GM21528 (cell line): ENCODE measurements around the gene TNNT2.

Experiments
- ATAC-seq: cut with Tn5 transposase; IDR thresholded peaks from one replicate; pipeline ENCODE4 v1.9.1; 2021; ENCODE audit warnings: mild to moderate bottlenecking, moderate library complexity; ENCODE audit not compliant: unreplicated experiment, low FRiP score

The TNNT2 gene

DNA sequence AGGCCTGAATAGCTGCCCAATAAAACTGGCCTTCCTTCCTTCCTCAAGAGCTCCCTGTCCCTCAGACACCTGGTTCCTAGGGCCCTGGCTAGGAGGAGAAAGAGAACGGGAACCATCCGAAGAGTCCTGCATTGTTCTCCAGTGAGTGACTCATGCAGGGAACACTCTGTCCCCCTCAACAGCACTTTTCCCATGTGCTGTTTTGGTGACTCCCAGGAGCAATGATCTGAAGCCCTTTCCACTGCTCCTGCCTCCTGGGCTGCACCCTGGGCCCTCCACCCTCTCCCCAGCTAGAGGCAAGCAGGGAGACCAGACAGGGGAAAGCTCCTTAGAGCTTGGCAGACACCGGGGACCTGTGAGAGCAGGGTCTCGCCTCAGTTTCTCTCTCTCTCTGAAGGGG is 18.9 kb downstream of the TNNT2 start:
- ATAC-seq, result no peak

DNA sequence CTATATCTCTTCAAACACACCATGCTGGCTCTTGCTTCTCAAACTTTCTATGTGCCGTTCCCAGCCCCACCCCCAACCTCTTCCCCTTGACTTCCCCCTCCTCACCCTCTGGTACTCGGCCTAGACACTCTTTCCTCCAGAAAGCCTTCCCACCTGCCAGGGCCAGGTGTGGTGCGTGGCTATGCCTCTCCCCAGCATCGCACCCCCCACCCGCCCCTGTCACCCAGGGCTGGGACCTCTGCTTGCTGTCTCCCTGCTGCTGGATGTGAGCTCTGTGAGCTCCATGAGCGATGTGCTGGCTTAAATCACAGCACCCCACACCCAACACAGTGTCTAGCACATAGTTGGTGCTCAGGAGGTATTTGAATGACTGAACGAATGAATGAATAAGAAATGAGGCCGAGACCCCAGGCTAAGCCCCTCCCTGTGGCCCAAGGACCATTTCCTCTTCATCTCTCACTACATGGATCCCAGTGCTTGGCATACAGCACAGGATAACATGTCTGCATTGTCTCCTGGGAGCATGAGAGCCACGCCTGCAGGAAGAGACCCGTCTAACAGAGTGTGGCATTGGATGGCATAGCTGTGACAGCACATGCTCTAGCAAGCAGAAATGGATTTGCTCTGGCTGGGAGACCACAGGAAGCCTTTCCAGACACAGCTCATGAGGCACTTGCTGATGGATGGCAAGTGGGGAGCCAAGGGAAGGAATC is 19.7 kb downstream of the TNNT2 start:
- ATAC-seq, result no peak

DNA sequence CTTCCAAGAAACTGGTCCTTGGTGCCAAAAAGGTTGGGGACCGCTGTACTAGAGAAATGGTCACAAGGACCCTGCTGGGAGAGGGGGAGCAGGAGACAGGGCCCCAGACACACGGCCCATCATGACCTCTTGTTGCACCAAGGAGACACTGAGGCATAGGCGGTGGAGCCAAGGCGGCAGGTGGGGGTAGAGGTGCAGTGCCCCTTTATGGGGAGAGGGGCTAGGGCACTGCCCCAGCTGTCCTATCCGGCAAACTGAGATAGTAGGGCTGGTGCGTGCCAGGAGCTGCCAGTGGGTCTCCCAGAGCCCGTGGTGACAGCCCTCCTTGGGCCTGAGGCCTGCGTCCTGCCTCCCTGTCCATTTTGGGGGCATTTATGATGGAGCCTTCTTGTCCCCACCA is 20.3 kb downstream of the TNNT2 start:
- ATAC-seq, result no peak

- ATAC-seq, result no peak
Observed at GRCh38 chr1:201356701-201357100, 20.8 kb downstream of the TNNT2 start.

DNA sequence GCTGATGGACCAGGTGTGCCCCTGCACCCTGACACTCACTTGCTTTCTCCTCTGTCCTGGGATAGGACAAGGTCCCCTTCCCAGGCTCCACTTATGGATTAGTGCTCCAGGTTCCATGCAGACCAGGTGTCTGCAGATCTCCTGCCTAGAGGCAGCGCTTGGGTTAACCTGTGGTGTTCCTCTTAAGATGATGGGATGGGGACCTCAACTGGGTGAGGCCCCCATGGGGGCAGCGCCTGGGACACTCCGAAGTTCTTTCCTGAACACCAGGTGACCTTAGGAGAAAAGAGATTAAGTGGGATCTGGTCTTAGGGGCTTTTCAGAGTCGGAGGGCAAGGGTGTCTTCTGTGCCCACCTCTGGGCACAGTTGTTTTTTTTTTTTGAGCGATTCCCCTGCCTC is 21.2 kb downstream of the TNNT2 start:
- no peak for ATAC-seq

DNA sequence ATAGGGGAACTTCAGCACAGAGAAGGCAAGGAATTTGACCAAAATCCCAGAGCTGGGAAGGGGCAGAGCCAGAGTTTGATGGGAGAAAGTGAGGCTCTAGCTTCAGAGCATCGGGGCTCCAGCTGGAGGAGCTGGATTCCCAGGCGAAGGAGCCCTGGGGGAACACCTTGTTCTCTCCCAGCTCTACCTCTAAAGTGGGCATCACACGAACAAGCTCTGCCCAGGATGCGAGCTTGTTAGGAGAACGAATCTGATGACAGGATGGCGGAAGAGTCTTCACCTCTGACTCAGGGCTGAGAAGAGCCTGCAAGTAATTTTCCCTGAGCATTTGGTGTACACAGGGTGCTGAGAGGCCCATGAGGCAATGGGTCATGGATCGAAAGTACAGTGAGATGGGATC is 22.0 kb downstream of the TNNT2 start:
- no peak for ATAC-seq

DNA sequence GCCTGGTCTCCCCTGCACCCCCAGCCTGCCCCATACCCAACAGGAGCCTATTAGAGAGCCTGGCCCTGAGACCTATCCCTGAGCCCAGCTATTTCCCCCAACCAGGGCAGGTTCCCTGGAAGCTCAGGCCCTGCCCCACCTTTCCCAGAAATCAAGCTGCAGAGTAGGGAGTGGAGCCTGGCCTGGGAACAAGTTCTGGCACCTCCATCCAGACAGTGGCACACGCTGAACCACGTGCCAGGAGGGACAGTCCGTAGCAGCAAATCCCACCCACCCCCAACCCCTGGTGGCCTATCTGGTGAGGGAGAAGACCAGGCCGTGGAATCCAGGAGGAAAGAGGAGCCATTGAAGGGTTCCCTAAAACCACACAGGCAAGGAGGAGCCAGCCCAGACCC is 22.6 kb downstream of the TNNT2 start:
- ATAC-seq, result no peak

DNA sequence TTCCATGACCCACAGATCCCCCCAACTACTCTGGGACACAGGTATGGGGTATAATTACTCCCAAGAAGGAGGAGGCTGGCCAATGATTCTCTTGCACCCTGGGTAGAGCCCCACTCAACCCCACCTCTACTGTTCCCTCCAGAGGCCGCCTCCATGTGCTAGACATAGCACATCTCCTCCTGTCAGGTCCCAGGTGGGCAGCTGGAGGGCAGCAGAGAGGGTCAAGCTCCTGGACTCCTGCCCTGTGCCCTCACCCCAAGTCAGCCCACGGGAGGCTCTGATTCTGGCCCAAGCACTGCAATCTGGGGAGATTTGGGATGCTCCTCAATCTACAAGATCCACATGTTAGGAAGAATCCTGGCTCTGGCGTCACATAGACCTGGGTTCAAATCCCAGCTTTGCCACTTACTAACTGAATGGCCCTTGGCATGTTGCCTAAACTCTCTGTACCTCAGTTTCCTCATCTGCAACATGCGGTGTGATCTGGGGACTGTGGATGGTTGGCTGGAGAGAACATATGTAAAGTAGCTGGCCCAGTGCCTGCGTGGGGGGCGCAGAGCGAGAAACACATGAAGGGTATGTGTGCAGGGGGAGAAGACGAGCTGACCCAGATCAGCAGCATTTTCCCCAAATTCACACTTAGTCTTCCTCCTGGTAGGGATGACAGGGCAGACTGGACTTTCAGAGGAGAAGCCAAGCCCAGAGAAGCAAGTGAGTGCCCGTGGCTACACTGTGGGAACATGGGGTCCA is 23.2 kb downstream of the TNNT2 start:
- ATAC-seq, result no peak

DNA sequence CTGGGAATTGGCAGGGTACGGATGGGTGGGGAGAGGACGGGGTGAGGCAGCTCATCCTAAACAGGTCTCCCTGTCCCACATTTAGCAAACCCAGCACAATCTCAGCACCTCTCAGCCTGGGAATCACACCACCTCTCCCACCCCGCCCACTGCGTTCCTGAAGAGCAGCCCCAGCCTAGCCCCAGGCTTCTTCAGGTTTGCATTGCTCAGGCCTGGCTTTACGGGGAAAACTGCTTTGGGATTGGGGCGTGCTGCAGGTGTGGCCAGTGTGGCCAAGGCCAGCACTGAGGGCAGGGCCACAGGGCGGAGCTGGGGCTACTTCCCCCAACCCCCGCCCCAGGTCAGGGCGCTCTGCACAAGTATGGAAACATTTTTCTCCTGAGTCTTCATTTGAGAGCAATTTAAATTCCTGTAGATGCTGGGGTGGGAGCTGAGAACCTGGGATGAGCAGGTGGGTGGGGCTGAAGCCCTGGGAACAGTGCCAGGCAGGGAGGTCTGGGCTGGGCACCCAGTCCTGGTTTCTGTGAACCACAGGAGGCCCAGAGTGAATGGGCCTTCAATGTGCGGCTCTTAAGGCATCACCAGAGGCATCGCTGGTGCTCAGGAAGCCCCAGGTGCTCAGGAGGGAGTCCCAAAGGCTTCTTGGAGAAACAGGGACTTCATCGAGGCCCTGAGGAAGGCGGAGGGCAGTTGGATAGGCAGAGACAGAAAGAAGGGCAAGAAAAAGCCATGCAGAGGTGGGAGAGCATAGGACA is 24.1 kb downstream of the TNNT2 start:
- no peak for ATAC-seq

DNA sequence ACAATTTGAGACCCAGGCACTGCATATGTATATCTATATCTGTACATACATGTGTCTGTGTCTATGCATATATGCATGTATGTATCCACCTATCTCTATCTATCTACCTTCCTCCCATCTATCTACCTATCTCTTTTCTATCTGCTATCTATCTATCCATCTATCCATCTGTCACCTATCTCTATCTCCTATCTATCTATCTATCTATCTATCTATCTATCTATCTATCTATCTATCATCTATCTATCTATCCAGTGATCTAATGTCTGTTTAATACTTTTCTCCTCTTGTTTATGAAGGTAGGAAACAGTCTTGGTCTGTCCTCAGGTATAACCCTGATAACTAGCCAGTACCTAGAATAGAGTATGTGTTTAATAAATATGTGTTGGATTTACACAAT is 25.9 kb downstream of the TNNT2 start:
- no peak for ATAC-seq

DNA sequence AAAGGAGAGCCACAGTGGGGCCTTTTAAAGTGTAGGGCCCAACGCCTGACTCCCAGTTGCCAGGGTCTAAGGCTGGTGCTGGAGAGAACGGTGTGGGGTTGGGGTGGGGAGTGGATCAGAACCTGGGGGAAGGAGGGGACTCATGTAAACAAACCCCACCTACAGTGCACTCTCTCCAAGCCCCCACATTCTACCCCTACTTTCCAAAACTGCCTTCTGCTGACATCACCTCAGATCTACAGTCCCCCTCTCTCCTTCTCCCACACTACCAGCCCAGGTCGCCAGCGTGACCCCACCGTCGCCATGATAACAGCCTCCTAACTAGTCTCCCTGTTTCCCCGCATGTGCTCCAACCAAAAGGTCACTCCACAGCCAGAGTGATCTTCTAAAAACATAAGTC is 26.6 kb downstream of the TNNT2 start:
- no peak for ATAC-seq

DNA sequence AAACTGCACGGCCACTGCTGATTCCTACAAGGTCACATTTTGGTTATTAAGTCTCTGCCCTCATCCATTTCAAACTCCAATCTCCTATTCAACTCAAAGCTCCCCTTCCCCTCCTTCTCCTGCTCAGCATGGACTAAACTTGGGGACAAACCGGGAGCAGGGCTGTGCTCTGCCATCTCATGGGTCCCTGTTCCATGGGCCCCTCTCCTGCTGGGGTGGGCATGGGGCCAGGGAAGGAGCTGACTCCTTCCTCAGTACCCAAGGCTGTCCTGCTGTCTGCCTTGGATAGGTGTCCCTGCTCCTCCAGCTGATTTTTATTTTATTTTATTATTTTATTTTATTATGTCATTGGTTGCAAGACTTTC is 27.1 kb downstream of the TNNT2 start:
- ATAC-seq, result no peak

DNA sequence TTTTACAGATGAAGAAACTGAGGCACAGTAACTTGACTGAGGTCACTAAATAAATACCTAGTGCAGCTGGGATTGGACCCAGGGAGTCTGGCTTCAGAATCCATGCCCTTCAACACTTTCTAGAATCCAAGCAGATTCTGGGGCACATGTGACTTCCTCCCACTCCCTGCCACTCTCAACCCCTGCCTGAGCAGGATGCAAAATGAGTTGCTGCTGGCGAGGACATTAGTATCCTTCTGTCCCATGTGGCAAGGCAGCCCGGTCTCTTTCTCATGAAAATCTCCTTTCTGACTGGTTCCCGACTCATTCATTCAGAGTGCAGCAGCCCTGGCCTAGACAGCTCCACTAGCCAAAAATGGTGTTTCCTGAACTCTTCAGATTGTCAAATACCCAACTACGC is 28.4 kb downstream of the TNNT2 start:
- no peak for ATAC-seq

- ATAC-seq, result no peak
Observed at GRCh38 chr1:201348211-201348566, 29.3 kb downstream of the TNNT2 start.

DNA sequence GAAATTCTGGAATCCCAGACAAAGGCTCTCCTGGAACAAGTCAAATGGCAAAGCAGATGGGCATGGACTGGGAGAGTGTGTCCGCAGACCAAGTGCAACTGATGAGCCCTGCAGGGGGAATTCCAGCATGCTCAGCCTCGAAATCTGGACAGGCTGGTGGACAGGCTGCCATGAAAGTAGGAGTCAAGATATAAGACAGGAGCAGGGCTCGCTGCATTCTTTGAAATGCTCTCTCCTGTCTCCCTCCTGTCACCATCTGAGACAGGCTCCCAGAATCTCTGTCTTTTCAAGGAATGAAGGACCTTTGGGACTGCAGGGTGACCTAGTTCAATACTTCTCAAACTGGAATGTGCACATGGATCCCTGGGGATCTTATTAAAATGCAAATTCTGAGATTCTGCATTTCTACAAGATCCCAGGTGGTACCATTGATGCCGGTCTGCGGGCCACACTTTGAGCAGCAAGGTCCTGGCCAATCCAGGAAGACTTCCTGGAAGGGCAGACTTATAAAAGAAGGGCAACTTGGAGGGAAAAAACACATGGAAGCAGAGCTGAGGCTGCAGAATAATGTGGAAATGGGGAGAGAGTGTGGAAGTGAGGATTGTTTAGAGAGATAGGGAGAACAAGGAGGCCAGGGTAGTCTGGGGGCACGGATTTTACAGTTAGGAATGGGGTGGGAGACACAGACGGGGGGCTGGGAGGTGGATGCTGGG is 29.8 kb downstream of the TNNT2 start:
- no peak for ATAC-seq

DNA sequence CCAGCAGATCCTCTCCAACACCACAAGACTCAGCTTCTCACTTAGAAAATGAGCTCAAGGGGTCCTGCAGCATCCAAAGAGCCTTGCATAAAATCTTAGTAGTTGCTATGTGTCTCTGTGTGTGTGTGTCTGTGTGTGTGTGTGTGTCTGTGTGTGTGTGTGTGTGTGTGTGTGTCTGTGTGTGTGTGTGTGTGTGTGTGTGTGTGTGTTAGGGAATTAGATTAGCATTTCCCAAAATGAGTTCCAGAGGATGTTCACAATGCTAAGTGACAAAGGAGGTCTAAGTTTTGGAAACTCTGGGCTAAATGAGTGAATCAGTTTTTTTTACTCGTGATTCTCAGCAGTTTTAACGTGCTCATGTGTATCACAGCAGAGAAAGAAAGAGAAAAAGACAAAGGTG is 30.5 kb downstream of the TNNT2 start:
- ATAC-seq, result no peak

GRCh38 chr1:201346337-201346939 is 31.0 kb downstream of the TNNT2 start:
- ATAC-seq, result no peak

GRCh38 chr1:201345081-201345355 is 32.5 kb downstream of the TNNT2 start:
- ATAC-seq, result no peak

DNA sequence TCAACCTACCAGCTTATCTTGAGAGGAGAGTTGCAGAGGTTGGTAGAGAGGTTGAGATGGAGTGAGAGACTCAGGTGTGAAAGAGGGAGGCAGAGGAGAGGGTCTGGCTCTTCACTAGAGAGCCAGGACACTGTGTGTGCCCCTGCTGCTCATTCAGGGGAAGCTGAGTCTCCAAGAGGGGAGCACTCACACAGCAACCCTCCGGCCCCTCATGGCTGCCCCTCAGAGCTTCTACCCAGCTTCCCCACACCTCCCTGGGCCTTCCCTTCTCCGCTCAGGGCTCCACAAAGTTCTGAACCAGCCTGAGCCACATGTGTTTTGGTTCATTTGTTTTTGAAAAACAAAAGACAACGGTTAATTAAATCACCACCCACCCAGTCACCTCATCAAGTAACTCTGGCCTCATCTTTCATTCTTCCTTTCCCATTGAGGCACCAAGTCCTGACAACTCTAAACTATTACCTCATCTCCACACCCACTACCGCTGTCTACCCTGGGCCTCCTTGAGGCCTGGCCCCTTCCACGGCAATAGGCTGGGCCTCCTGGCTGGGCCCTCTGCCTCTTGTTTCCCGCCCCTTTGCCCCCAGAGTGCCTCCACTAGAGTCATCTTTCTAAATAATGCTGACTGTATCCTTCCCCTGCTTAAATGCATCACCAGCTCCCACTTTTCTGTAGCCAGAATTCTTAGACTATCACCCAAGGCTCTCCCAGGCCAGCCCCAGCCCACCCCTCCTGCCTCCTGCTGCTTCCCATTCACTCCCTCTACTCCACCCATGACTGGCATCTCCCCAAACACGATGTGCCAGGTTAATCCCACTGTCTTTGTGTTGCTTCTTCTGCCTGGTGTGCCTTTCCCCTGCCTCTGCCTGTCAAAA is 33.0 kb downstream of the TNNT2 start:
- no peak for ATAC-seq

DNA sequence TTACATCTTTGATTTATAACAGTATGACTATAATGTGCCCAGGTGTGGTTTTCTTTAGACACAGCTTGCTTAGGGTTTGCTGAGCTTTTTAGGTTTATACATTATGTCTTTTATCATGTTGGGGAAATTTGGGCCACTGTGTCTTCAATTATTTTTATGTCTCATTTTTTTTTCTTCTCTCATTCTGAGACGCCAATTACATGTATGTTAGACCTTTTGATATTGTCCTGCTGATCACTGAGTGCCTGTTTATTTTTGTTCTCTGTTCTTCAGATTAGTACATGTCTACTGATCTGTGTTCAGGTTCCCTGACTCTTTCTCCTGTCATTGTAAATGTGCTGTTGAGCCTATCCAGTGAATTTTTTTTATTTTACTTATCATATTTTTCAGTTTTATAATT is 36.1 kb downstream of the TNNT2 start:
- no peak for ATAC-seq
